ENCODE data around the gene FADS6.

The FADS6 gene

GRCh38 chr17:74840989-74841666 is 52.3 kb downstream of the FADS6 start:
- no peak for DNase-seq
- Histone ChIP-seq H3K9me2 (replicated peaks; ENCODE audit: insufficient read depth, low read length) (no peaks in the 10 kb centered on the region), H3K79me2 (ENCODE audit: low read length) (no peaks in the 10 kb centered on the region), H2AFZ (ENCODE audit: low read length) (no peak overlapping the region), H3K27me3 (replicated peaks; ENCODE audit: insufficient read depth, low read length) (no peaks in the 10 kb centered on the region), H3K27ac (ENCODE audit: low read length) (no peak overlapping the region), H3K4me3 (ENCODE audit: low read length) (no peak overlapping the region), H3F3A (ENCODE audit: insufficient read depth, low read length) (no peaks in the 10 kb centered on the region), H3K36me3 (replicated peaks; ENCODE audit: insufficient read depth, low read length) (no peaks in the 10 kb centered on the region), H4K20me1 (ENCODE audit: insufficient read depth, low read length) (no peaks in the 10 kb centered on the region), H3K9me3 (replicated peaks; ENCODE audit: insufficient read depth, low read length) (no peaks in the 10 kb centered on the region), H3K9ac (ENCODE audit: low read length) (no peak overlapping the region), H3K4me1 (ENCODE audit: low read length) (no peaks in the 10 kb centered on the region), H3K4me2 (ENCODE audit: low read depth, low read length) (no peak overlapping the region)
- TF ChIP-seq EZH2phosphoT487 (IDR thresholded peaks at IDR 0.05; ENCODE audit: low read length) (no peak), EZH2 (optimal IDR thresholded peaks at IDR 0.05; ENCODE audit: low read depth, low read length) (no peak), CTCF (IDR thresholded peaks at IDR 0.05; ENCODE audit: low read length) (no peak)

- Histone ChIP-seq H3K9me3 (replicated peaks; ENCODE audit: insufficient read depth, low read length) (no peaks in the 10 kb centered on the region), H3K79me2 (ENCODE audit: low read length) (no peaks in the 10 kb centered on the region), H3K4me1 (ENCODE audit: low read length) (no peaks in the 10 kb centered on the region), H3K27ac (ENCODE audit: low read length) (no peak overlapping the region), H3K9me2 (replicated peaks; ENCODE audit: insufficient read depth, low read length) (no peaks in the 10 kb centered on the region), H4K20me1 (ENCODE audit: insufficient read depth, low read length) (no peaks in the 10 kb centered on the region), H3F3A (ENCODE audit: insufficient read depth, low read length) (no peaks in the 10 kb centered on the region), H3K9ac (ENCODE audit: low read length) (no peak overlapping the region), H2AFZ (ENCODE audit: low read length) (no peak overlapping the region), H3K27me3 (replicated peaks; ENCODE audit: insufficient read depth, low read length) (no peaks in the 10 kb centered on the region), H3K4me3 (ENCODE audit: low read length) (no peak overlapping the region), H3K4me2 (ENCODE audit: low read depth, low read length) (no peak overlapping the region), H3K36me3 (replicated peaks; ENCODE audit: insufficient read depth, low read length) (no peaks in the 10 kb centered on the region)
- DNase-seq = no peak
- TF ChIP-seq EZH2phosphoT487 (IDR thresholded peaks at IDR 0.05; ENCODE audit: low read length) (no peak), EZH2 (optimal IDR thresholded peaks at IDR 0.05; ENCODE audit: low read depth, low read length) (no peak), CTCF (IDR thresholded peaks at IDR 0.05; ENCODE audit: low read length) (no peak)
These were observed 53.2 kb downstream of the FADS6 start for GRCh38 chr17:74839990-74840852.

- H3F3A ChIP-seq (ENCODE audit: insufficient read depth, low read length) = no peaks in the 10 kb centered on the region
- TF ChIP-seq EZH2phosphoT487 (IDR thresholded peaks at IDR 0.05; ENCODE audit: low read length) (no peak), EZH2 (optimal IDR thresholded peaks at IDR 0.05; ENCODE audit: low read depth, low read length) (no peak), CTCF (IDR thresholded peaks at IDR 0.05; ENCODE audit: low read length) (no peak)
- no peak overlapping the region for H3K4me3 ChIP-seq (ENCODE audit: low read length)
- H3K4me2 ChIP-seq (ENCODE audit: low read depth, low read length) = no peak overlapping the region
- no peak overlapping the region for H2AFZ ChIP-seq (ENCODE audit: low read length)
- H3K36me3 ChIP-seq (replicated peaks; ENCODE audit: insufficient read depth, low read length) = no peaks in the 10 kb centered on the region
- H3K4me1 ChIP-seq (ENCODE audit: low read length) = no peaks in the 10 kb centered on the region
- no peaks in the 10 kb centered on the region for H3K27me3 ChIP-seq (replicated peaks; ENCODE audit: insufficient read depth, low read length)
- no peak for DNase-seq
- no peak overlapping the region for H3K9ac ChIP-seq (ENCODE audit: low read length)
- H3K9me3 ChIP-seq (replicated peaks; ENCODE audit: insufficient read depth, low read length) = no peaks in the 10 kb centered on the region
- no peaks in the 10 kb centered on the region for H3K9me2 ChIP-seq (replicated peaks; ENCODE audit: insufficient read depth, low read length)
- no peaks in the 10 kb centered on the region for H3K79me2 ChIP-seq (ENCODE audit: low read length)
- H4K20me1 ChIP-seq (ENCODE audit: insufficient read depth, low read length) = no peaks in the 10 kb centered on the region
- H3K27ac ChIP-seq (ENCODE audit: low read length) = no peak overlapping the region
These were observed 55.2 kb downstream of the FADS6 start for GRCh38 chr17:74838274-74838673.
